ENCODE measurements around the gene DRG1.
"Not testable (repeated sequence)": the region's sequence is repeated elsewhere in the genome, so short reads cannot be mapped to it uniquely, and the experiment has no call there.

Gene DRG1

DNA sequence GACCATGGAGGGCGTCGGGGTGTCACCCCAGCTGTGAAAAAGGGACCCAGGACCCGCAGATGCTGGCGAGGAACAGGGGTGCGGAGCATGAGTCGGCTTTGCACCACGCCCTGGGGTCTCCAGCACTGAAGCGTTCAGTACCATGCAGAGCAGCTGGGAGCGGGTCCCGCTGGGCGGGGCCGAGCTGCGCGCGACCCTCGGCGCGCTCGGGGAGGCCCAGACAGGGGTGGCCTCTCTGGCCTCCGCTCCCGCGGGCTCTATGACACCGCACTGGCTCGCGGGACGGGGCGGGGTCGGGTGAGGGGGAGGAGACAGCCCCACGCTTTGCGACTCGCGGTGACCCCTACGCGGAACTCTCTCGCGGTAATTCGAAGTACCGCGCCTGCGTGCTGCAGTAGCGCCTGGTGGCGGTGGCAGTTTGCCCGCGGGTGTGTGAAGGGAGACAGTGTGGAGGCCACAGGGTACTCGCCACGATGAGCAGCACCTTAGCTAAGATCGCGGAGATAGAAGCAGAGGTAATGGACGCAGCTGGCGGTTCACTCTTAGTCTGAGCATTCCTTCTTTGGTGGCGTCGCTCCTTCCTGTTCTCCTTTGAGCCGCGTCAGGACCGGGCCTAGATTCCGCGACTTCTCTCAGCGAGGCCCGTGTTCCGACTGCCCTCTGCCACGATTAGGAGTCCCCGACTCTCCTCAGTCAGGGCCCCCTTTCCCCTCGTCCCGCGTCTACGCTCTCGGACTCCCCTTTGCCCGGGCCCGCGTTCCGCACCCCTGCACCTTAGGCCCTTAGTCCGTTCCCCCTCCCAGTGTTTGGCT, at the start of gene DRG1:
Gene DRG1, plus strand, starts transcription at position 394 of the 812 bp plus-strand sequence. Its CDS starts 80 bp downstream, at position 474.
- DNase-seq: peak; percentile 78

- DNase-seq: no peak
Measured at GRCh38 chr22:31349960-31350359, 49.4 kb upstream of the DRG1 start.

DNA sequence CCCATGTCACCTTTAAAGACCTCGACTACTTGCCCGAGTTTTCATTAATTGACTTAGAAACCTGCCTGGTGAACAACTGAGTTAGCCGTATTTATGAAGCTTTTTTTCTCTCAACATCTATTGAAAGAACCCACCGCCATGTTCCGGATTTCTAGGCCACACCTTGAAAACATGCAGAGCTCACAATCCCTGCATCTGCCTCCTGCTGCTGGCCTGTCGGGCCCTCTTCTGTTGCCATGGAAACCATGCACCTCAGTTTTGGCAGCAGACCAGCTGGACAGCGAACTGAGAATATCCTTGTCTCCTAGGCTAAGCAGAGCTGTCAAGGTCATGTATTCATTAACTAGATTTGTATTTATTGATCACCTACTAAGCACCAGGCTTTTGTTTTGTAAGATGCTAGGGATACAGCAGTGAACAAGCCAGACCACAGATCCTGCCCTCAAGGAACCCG, 49.0 kb upstream of the DRG1 start:
- no peak for DNase-seq

- DNase-seq: no peak
Measured at GRCh38 chr22:31354515-31354914, 44.9 kb upstream of the DRG1 start.

DNA sequence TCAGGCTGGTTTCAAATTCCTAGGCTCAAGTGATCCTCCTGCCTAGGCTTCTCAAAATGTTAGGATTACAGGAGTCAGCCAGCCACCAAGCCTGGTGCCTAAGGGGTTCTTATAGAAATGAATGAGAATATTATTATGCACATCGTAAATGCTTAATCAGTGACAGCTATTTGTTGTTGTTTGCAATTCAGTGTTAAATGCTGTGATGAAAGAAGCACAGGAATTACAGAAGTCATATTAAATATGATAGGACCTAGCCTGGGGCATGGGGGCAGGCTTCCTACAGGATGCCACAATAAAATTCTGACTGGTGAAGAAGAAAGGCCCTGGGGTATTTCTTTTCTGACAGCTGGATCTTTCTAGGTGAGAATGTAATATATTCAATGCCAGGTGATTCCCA, 39.4 kb upstream of the DRG1 start:
- no peak for DNase-seq

GRCh38 chr22:31361743-31362142, 37.7 kb upstream of the DRG1 start:
- no peak for DNase-seq

- no peak for DNase-seq
Measured at GRCh38 chr22:31363885-31364465, 35.4 kb upstream of the DRG1 start.

DNA sequence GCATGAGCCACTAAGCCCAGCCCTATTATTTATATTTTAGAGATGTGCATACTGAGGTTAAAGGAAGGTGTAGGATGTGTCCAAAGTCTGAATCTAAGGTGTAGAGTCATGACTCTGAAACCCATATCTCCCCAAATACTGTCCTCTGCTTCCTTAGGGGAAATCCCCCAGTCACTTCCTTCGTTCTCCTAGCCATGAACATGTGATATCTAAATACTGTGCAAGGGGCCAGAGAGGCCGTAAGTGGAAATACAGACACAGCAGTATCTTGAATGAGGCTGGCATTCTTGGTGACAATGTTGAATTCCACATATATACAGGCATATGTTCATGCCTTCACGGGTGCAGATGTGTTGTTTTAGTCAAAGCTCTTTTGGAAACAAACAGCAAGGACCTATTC, 32.0 kb upstream of the DRG1 start:
- DNase-seq: no peak

GRCh38 chr22:31377612-31378011, 21.8 kb upstream of the DRG1 start:
- no peak for DNase-seq

DNA sequence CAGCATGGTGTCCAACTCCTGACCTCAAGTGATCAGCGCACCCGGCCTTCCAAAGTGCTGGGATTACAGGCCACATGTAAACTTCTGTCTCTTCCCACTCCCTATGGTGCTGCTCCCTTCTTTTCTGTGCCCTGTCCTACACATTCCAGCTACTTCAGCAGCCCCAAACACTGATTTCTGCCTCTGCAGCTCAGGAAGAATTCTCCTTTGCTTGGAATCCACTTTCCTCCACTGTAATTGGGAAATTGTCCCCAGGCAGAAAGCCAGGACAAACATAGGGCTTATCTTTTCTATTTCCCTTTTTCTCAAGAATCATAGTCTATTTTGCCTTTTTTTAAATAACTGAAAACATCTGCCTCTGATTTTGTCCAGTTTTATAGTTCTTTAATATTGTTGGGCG, 21.3 kb upstream of the DRG1 start:
- DNase-seq: no peak

DNA sequence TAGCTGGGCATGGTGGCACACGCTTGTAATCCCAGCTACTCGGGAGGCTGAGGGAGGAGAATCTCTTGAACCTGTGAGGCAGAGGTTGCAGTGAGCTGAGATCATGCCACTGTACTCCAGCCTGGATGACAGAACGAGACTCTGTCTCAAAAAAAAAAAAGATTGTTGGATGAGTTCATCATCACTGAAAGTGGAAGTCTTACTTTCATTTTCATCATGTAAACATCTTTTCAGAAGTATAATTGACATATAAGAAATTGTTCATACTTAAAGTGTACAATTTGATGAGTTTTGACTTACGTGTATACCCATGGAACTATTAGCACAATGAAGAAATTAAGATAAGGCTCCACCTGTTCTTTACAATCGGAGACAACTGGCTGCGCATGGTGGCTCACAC, 20.8 kb upstream of the DRG1 start:
- DNase-seq: not testable (repeated sequence)

GRCh38 chr22:31393893-31394292, 5.5 kb upstream of the DRG1 start:
- DNase-seq: no peak

GRCh38 chr22:31394326-31394725, 5.1 kb upstream of the DRG1 start:
- no peak for DNase-seq

GRCh38 chr22:31398231-31398630, 1.2 kb upstream of the DRG1 start:
- no peak for DNase-seq

- no peak for DNase-seq
Measured at GRCh38 chr22:31400023-31400397, 606 bp downstream of the DRG1 start.

DNA sequence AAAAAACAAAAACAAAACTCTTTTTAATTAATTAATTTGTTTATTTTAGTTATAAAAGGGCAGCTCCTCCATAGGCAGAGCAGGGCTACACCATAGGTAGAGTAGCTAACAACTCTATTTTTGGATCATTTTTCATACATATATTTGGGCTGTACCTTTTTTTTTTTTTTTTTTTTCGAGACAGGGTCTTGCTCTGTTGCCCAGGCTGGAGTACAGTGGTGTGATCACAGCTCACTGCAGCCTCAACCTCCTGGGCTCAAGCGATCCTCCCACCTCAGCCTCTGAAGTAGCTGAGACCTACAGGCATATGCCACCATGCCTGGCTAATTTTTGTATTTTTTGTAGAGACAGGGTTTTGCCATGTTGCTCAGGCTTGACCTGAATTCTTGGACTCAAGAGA, 2.9 kb downstream of the DRG1 start:
- DNase-seq: not testable (repeated sequence)

GRCh38 chr22:31425331-31426050, 26.1 kb downstream of the DRG1 start:
- no peak for DNase-seq

DNA sequence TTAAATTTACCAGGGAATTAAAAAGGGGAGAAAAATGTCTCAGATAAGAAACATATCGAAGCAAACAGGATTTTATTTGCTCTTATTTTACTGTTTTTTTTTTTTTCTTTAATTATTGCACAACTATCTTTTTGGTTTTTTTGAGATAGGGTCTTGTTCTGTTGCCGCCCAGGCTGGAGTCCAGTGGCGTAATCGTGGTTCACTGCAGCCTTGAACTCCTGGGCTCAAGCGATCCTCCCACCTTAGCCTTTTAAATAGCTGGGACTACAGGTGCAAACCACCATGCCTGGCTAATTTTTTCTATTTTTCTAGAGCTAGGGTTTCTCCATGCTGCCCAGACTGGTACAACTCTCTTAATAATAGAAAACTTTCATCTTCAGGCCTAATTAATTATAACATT, 32.5 kb downstream of the DRG1 start:
- DNase-seq: no peak

GRCh38 chr22:31436132-31436531, 36.7 kb downstream of the DRG1 start:
- DNase-seq: no peak

GRCh38 chr22:31439808-31440207, 40.4 kb downstream of the DRG1 start:
- DNase-seq: no peak

- no peak for DNase-seq
Measured at GRCh38 chr22:31440681-31441080, 41.3 kb downstream of the DRG1 start.

- no peak for DNase-seq
Measured at GRCh38 chr22:31441652-31442051, 42.2 kb downstream of the DRG1 start.

- DNase-seq: no peak
Measured at GRCh38 chr22:31442768-31443489, 43.5 kb downstream of the DRG1 start.
